PC-3 (cell line): ENCODE data around the gene TLNRD1. TPM values are rescaled to one million over a fixed set of nuclear protein-coding genes. Genes with fewer than 3 reads are reported as not detected.

ENCODE experiments used
- ATAC-seq: fragments of 200-7000 bp; cut with Tn5 transposase; 2 replicates; pipeline ENCODE4 v1.9.1; 2020; ENCODE audit warnings: mild to moderate bottlenecking, moderate library complexity
- BruUV-seq: library from RNA; stranded (reverse); fragments of 400-500 nt; replicated peaks from 2 replicates; lab custom pipeline; 2021; lab: Mats Ljungman, UMichigan
- CTCF ChIA-PET: fragments of 300-600 bp; sonication (Branson Sonifier 250); formaldehyde crosslinking; loops from one replicate; lab custom pipeline; 2022; ENCODE audit warnings: antibody characterized with exemption; lab: Charles Lee
- POLR2A ChIA-PET: fragments of 300-600 bp; sonication (Branson Sonifier 250); formaldehyde crosslinking; loops from one replicate; lab custom pipeline; 2022; ENCODE audit warnings: antibody characterized with exemption; ENCODE audit not compliant: unreplicated experiment; lab: Charles Lee
- DNase-seq: peaks from one replicate; pipeline ENCODE4 v3.0.0-alpha.2; 2015
- H2AFZ ChIP-seq: fragments of 300-600 bp; sonication (generic); 2 replicates; pipeline ENCODE4 v1.6.0; 2016; ENCODE audit warnings: antibody characterized with exemption, low read length
- H3F3A ChIP-seq: fragments of 300-600 bp; sonication (generic); one replicate; pipeline ENCODE4 v1.6.0; 2017; ENCODE audit warnings: antibody characterized with exemption, low read length, control low read depth, mild to moderate bottlenecking; ENCODE audit not compliant: unreplicated experiment
- H3K27ac ChIP-seq: fragments of 300-600 bp; sonication (generic); 2 replicates; pipeline ENCODE4 v1.5.1; 2016; ENCODE audit warnings: mild to moderate bottlenecking, low read length
- H3K27me3 ChIP-seq: fragments of 300-600 bp; sonication (generic); 2 replicates; pipeline ENCODE4 v1.6.1; 2016; ENCODE audit warnings: low read length, mixed read lengths
- H3K36me3 ChIP-seq: fragments of 300-600 bp; sonication (generic); 2 replicates; pipeline ENCODE4 v1.6.1; 2016; ENCODE audit warnings: low read depth, mixed run types, low read length, mixed read lengths
- H3K4me1 ChIP-seq: fragments of 300-600 bp; sonication (generic); 2 replicates; pipeline ENCODE4 v1.5.1; 2016; ENCODE audit warnings: low read length; ENCODE audit not compliant: insufficient read depth
- H3K4me2 ChIP-seq: fragments of 300-600 bp; sonication (generic); 2 replicates; pipeline ENCODE4 v1.6.0; 2016; ENCODE audit warnings: low read length
- H3K4me3 ChIP-seq: fragments of 300-600 bp; sonication (generic); 2 replicates; pipeline ENCODE4 v1.5.1; 2016; ENCODE audit warnings: mild to moderate bottlenecking, low read length, mixed read lengths
- H3K79me2 ChIP-seq: fragments of 300-600 bp; sonication (generic); 2 replicates; pipeline ENCODE4 v1.6.1; 2017; ENCODE audit warnings: low read length, mixed read lengths
- H3K9ac ChIP-seq: fragments of 300-600 bp; sonication (generic); 2 replicates; pipeline ENCODE4 v1.6.0; 2016; ENCODE audit warnings: mild to moderate bottlenecking, low read length
- H3K9me2 ChIP-seq: fragments of 300-600 bp; sonication (generic); replicated peaks from 2 replicates; pipeline ENCODE4 v1.6.1; 2016; ENCODE audit warnings: mixed run types, low read length, mixed read lengths
- H3K9me3 ChIP-seq: fragments of 300-600 bp; sonication (generic); 2 replicates; pipeline ENCODE4 v1.6.1; 2016; ENCODE audit warnings: low read length, mixed read lengths
- H4K20me1 ChIP-seq: fragments of 300-600 bp; sonication (generic); 2 replicates; pipeline ENCODE4 v1.6.1; 2016; ENCODE audit warnings: low read length, mixed read lengths
- CTCF ChIP-seq: fragments of 300-600 bp; sonication (generic); conservative IDR thresholded peaks from 2 replicates; pipeline ENCODE4 v1.5.1; 2017; ENCODE audit warnings: antibody characterized with exemption, low read depth, mild to moderate bottlenecking, low read length
- EZH2 ChIP-seq: fragments of 300-600 bp; sonication (generic); IDR thresholded peaks from one replicate; pipeline ENCODE4 v1.6.1; 2017; ENCODE audit warnings: antibody characterized with exemption, mild to moderate bottlenecking, low read length; ENCODE audit not compliant: unreplicated experiment
- EZH2phosphoT487 ChIP-seq: fragments of 300-600 bp; sonication (generic); IDR thresholded peaks from 2 replicates; pipeline ENCODE4 v1.6.1; 2018; ENCODE audit warnings: mild to moderate bottlenecking, antibody characterized with exemption, low read length, borderline replicate concordance
- intact Hi-C: fragments of 100-400 bp; cut with micrococcal nuclease; formaldehyde crosslinking; loops from 2 replicates; pipeline ENCODE4 v1.9.0; 2023
- total RNA-seq: library from RNA; depleted of rRNA; stranded (reverse); fragments of >200 nt; gene quantifications from 2 replicates; pipeline ENCODE4 v1.2.3, GENCODE V29; 2014

Gene TLNRD1
- total RNA-seq, 1 experiment from 2014 or later: 17.8 TPM

- no TSS peak for BruUV-seq
- Histone ChIP-seq H2AFZ (no peak overlapping the region), H3K36me3 (no peaks in the 10 kb centered on the region), H4K20me1 (no peaks in the 10 kb centered on the region), H3K9ac (no peak overlapping the region), H3K4me1 (no peaks in the 10 kb centered on the region), H3K27me3 (no peaks in the 10 kb centered on the region), H3F3A (no peaks in the 10 kb centered on the region), H3K4me2 (no peak overlapping the region), H3K9me3 (no peaks in the 10 kb centered on the region), H3K27ac (no peak overlapping the region), H3K9me2 (no peaks in the 10 kb centered on the region), H3K79me2 (no peaks in the 10 kb centered on the region), H3K4me3 (no peak overlapping the region)
- POLR2A ChIA-PET: no interaction called here
- TF ChIP-seq EZH2phosphoT487 (no peak), EZH2 (no peak), CTCF (no peak)
- intact Hi-C loops: no loop called here
- CTCF ChIA-PET: no interaction called here
- DNase-seq (no peak), ATAC-seq (no peak)
Measured at GRCh38 chr15:81046290-81046689, 45.6 kb downstream of the TLNRD1 start.

- Histone ChIP-seq H3K4me2 (no peak overlapping the region), H3K9me3 (no peaks in the 10 kb centered on the region), H4K20me1 (no peaks in the 10 kb centered on the region), H3K9me2 (no peaks in the 10 kb centered on the region), H3K9ac (no peak overlapping the region), H3F3A (no peaks in the 10 kb centered on the region), H3K27ac (no peak overlapping the region), H3K4me1 (no peaks in the 10 kb centered on the region), H3K4me3 (no peak overlapping the region), H3K36me3 (no peaks in the 10 kb centered on the region), H3K79me2 (no peaks in the 10 kb centered on the region), H2AFZ (no peak overlapping the region), H3K27me3 (no peaks in the 10 kb centered on the region)
- POLR2A ChIA-PET: no interaction called here
- CTCF ChIA-PET: no interaction called here
- intact Hi-C loops: no loop called here
- ATAC-seq: no peak
- DNase-seq: no peak
- no TSS peak for BruUV-seq
- TF ChIP-seq CTCF (no peak), EZH2phosphoT487 (no peak), EZH2 (no peak)
Measured at GRCh38 chr15:81047928-81048327, 47.2 kb downstream of the TLNRD1 start.

GRCh38 chr15:81049835-81050234, 49.1 kb downstream of the TLNRD1 start:
- TF ChIP-seq CTCF: no peak
- TF ChIP-seq EZH2phosphoT487: no peak
- TF ChIP-seq EZH2: no peak
- Histone ChIP-seq H3K36me3 (no peaks in the 10 kb centered on the region), H3K79me2 (no peaks in the 10 kb centered on the region), H3K9ac (no peak overlapping the region), H2AFZ (no peak overlapping the region), H3K4me3 (no peak overlapping the region), H3K27ac (no peak overlapping the region), H3K9me3 (no peaks in the 10 kb centered on the region), H3K4me1 (no peaks in the 10 kb centered on the region), H3K4me2 (no peak overlapping the region), H3F3A (no peaks in the 10 kb centered on the region), H3K27me3 (no peaks in the 10 kb centered on the region), H4K20me1 (no peaks in the 10 kb centered on the region), H3K9me2 (no peaks in the 10 kb centered on the region)
- intact Hi-C loops: no loop called here
- no peak for ATAC-seq
- no TSS peak for BruUV-seq
- CTCF ChIA-PET: no interaction called here
- POLR2A ChIA-PET: no interaction called here
- DNase-seq: no peak
